Omental fat pad (tissue), 4 donors: ENCODE measurements around the gene PTPRG. TPM values are rescaled to one million over a fixed set of nuclear protein-coding genes. Genes with fewer than 3 reads are reported as not detected.

ENCODE experiments used
- ATAC-seq: fragments of 150-250 bp; one replicate; pipeline ENCODE4 v1.9.1; 2016; ENCODE audit warnings: mild to moderate bottlenecking, moderate library complexity; ENCODE audit not compliant: low FRiP score
- DNase-seq: peaks from one replicate; pipeline ENCODE4 v3.0.0-alpha.2; 2019; ENCODE audit warnings: low spot score
- total RNA-seq, 4 donors: library from RNA; depleted of rRNA; stranded (reverse); fragments of >200 nt; gene quantifications; one replicate each; pipeline ENCODE4 v1.1.0, GENCODE V29; 2016
- TF ChIP-seq, protein P1 (sequence below), 3 donors: fragments of 450-650 bp; IDR thresholded peaks; one replicate each; pipeline ENCODE4 v1.5.1; 2016 to 2017; ENCODE audit warnings: antibody characterized with exemption in 3 of 3, mild to moderate bottlenecking in 3 of 3, moderate library complexity in 2 of 3

The PTPRG gene
- total RNA-seq, 4 donors from 2014 or later: 90.0 to 172 (median 104) TPM

DNA sequence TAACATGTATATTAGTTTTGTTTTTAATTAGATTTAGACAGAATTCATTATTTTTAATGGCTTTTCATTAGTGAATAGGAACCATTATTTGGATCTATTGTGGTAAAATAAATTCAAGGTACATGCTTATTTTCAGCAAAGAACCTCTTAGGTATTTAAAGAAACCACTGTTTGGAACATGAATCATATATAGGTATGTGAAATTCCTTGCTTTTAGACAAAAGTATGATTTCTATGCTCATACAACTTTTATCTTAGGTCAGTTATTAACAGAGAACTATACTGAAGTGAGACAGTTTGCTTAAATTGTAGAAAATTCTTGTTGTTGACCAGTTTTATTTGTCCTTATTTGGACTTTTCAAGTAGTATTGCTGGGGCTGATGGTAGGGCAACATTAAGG is 422.1 kb downstream of the PTPRG start:
- TF ChIP-seq, protein P1, sequence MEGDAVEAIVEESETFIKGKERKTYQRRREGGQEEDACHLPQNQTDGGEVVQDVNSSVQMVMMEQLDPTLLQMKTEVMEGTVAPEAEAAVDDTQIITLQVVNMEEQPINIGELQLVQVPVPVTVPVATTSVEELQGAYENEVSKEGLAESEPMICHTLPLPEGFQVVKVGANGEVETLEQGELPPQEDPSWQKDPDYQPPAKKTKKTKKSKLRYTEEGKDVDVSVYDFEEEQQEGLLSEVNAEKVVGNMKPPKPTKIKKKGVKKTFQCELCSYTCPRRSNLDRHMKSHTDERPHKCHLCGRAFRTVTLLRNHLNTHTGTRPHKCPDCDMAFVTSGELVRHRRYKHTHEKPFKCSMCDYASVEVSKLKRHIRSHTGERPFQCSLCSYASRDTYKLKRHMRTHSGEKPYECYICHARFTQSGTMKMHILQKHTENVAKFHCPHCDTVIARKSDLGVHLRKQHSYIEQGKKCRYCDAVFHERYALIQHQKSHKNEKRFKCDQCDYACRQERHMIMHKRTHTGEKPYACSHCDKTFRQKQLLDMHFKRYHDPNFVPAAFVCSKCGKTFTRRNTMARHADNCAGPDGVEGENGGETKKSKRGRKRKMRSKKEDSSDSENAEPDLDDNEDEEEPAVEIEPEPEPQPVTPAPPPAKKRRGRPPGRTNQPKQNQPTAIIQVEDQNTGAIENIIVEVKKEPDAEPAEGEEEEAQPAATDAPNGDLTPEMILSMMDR (IDR thresholded peaks at IDR 0.05): no peak
- ATAC-seq (no peak), DNase-seq (no peak)

DNA sequence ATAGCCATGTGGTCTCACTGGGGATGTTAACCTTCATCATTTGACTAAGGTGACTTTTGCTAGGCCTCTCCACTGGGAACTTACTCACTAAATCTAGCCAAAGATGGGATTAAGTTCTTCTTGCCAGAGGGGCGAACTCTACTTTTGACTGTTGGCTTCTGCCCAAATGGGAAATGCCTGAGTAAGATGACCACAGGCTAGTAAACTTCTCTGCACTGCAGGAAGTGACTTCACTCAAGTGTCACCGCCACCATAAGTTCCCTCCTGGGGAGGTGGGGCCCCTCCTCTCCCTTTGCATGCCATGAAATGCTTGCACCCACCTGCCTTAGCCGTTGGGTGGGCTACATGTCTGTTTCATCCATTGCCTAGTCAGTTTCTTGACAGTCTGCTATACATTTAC is 423.6 kb downstream of the PTPRG start:
- ATAC-seq: no peak
- TF ChIP-seq, protein P1 (IDR thresholded peaks at IDR 0.05): no peak

GRCh38 chr3:61986473-61986872 is 425.1 kb downstream of the PTPRG start:
- DNase-seq: no peak
- TF ChIP-seq, protein P1 (IDR thresholded peaks at IDR 0.05): no peak
- ATAC-seq: no peak

More for the DNA sequence above, 423.6 kb downstream of the PTPRG start:
- DNase-seq: no peak

DNA sequence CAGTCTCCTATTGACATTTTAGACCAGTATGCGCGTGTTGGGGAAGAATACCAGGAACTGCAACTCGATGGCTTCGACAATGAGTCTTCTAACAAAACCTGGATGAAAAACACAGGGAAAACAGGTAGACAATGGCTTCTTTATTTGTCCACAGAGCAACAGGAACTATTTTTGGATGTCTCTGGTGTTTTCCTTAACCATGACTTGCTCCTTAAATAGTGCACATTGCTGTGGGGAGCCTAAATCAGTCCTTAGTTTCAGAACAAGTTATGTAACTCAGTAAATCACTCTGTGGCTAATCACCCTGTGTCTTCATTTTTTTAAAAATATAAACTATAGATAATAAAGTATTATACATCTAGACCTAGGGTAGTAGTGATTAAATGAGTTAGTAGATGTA is 428.3 kb downstream of the PTPRG start:
- DNase-seq (no peak), ATAC-seq (no peak)
- TF ChIP-seq, protein P1 (IDR thresholded peaks at IDR 0.05): no peak

DNA sequence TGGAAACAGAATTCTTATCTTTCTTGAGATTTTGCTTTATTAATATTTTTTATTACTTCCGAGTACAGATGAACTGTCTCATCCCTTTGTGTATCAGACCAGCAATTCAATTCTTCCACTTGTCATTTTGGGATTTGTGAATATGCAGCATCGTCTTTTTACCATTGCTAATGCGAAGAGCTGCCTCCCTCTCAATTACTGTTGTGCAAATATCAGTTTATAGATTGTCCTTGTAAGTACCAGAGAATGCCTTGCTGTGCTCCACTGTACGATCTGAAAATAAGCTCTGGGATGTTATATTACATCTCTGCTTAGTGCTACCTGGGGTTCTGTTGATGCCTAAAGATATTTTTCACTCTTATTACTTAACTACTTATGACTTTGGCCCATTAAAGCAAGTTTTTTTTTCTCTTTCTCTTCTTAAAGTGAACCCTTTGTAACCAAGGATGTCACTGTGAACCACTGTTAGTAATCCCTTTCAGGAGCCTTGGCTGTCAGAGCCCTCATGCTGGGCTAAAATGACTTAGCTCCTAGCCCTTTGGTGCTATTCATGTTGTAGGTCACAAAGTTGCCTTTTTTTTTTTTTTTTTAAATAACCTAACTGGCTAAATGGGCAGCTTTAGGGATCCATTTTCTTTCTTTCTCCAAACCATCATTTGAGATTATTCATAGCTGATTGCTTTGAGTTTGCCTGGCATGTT is 429.1 kb downstream of the PTPRG start:
- DNase-seq (no peak), ATAC-seq (no peak)
- TF ChIP-seq, protein P1 (IDR thresholded peaks at IDR 0.05): no peak

DNA sequence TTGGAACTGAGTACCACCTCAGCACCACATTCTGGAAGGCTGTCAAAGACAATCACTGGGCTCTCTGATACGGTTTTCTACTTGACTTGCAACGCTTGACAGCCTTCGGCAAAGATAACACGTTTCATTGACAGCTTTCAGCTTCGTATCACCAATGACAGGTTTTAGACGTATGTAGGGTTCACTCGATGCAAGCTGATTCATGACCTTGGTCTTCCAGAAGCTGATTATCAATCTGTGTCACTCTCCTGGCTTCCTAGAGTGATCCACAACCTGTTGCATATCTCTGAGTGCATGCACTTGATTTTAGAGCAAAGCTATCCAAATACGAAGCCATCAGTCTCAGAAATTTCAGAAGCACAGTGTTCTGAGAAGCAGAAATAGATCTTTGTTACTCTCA is 430.3 kb downstream of the PTPRG start:
- TF ChIP-seq, protein P1 (IDR thresholded peaks at IDR 0.05): no peak
- DNase-seq (no peak), ATAC-seq (no peak)

DNA sequence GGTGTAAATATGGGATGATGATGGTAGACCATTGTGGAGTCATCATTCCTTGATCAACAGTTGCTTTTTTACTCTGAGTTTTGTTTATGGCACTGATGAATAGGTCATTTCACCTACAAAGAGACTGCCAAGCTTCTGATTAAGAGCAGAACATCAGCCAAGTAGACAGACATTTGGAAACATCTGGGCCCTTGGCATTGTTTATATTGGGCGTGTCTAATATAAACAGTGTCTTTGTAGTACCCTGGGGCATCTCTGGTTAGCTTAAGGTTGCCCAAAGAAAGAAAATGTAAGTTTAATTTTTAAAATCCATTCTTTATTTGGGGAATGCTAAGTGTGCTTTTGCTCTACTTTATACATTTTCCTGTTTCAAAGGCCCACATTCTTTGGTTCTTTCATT is 435.0 kb downstream of the PTPRG start:
- DNase-seq (no peak), ATAC-seq (no peak)
- TF ChIP-seq, protein P1 (IDR thresholded peaks at IDR 0.05): no peak
